RPMI8226 (cell line): Measurements from ENCODE around the gene DEGS2.

Source experiments
- DNase-seq: peaks from one replicate; pipeline ENCODE4 v3.0.0-alpha.2; 2015

The DEGS2 gene

GRCh38 chr14:100147691-100148464 is 11.6 kb downstream of the DEGS2 start:
- DNase-seq, result no peak

GRCh38 chr14:100147181-100147631 is 12.2 kb downstream of the DEGS2 start:
- no peak for DNase-seq

DNA sequence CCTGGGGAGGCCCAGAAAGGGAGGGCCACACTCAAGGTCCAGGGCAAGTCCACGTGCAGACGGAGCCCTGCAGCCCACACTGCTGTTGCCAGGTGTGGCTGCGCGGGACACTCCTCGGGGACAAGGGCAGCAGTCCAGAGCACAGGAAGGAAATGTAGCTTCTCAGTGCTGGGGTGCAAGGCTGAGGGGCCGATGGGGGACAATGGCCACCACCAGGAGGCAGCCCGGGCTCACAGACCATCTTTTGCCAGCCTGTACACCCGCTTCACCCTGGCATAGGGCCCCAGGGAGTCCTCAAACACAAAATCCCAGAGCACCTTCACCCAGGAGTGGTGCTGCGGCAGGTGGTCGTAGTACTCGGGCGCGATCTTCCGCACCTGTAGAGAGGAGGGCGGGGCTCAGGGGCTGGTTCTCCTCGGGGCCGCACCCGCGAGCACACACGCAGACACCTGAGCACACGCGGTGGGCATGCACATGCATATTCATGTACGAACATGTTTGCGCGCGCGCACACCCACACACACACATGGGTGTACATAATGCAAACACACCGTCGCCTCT is 12.8 kb downstream of the DEGS2 start:
- DNase-seq, result no peak

DNA sequence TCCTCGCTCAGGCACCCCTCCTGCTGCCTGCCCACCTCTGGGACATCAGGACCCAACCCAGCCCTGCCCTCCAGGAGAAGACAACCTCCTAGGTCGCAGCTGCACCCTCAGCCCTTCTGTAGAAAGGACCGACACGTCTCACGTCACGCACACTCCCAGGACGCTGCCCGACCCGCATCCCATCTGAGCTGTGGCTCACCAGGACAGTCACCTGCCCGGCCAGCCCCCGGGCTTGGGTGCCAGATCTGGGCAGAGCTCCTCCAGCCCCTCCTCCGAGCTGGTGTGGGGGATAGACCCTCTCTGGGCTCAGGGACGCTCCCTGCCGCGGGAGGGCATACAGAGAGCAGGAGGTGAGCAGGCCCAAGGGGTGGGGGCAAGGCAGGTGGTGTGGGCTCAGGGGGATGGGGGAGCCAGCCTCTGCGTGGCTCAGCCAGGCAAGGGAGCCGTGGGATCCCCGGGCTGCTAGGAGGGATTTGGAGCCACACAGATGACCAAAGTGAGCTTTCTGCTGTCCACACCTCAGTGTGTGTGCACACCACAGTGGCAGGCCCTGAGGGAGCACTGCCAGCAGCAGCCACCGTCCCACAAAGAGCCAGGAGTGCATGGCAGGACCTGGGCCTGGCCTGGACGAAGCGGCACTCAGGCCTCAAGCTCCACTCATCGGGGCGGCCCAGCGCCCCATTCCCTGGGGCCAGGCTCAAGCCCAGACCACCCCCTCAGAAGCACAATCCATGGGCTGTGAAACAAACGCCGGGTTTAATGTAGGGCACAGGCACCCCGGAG is 13.6 kb downstream of the DEGS2 start:
- no peak for DNase-seq

DNA sequence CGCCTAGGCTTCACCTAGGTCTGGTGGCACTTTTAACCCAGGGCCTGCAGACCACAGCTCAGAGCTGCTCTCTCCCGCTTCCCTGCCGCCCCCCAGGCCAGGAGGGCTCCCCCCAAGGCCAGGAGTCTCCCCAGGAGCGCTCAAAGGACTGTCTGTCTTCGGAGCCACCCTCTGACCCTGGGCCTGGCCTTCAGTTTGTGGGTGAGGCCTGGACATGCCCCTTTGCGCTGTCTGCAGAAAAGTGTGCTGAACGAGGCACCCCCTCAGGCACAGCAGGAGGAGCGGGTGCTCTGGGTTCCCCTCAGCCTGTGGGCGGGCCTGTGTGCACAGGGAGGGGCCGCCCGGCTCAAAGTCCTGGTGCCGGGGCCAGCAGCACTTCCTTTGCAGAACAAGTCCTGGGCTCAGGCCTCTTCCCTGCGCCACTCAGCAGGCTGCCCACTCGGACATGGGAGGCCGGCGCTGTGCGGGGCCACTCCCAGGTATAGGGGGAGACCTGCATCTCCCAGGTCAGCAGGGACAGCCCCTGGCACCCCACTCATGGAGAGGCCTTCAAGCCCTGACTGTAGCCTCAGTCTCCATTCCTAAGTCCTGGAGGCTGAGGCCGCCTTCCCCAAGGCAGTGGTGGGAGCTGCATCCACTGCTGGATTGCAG is 14.3 kb downstream of the DEGS2 start:
- DNase-seq, result no peak

- DNase-seq, result no peak
Measured at GRCh38 chr14:100144645-100144995, 14.8 kb downstream of the DEGS2 start.

- DNase-seq, result no peak
Measured at GRCh38 chr14:100143934-100144333, 15.5 kb downstream of the DEGS2 start.

DNA sequence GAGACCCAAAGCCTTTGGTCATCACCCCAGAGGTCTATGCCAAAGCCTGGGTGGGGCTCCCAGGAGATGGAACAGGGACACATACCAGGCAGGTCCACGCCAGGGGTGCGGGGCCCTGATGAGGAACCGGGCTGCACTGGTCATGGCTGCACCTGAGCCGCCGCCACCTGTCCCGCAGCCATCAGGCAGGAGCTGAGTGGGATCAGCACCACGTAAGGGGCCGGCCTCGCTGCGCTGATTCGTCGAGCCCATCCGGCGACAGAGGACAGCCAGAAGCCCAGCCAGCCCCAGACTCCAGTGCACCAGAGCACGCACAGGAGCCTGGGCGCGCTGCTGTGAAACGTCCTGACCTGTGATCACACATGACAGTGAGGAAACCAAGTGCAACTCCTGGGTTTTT is 15.9 kb downstream of the DEGS2 start:
- no peak for DNase-seq

DNA sequence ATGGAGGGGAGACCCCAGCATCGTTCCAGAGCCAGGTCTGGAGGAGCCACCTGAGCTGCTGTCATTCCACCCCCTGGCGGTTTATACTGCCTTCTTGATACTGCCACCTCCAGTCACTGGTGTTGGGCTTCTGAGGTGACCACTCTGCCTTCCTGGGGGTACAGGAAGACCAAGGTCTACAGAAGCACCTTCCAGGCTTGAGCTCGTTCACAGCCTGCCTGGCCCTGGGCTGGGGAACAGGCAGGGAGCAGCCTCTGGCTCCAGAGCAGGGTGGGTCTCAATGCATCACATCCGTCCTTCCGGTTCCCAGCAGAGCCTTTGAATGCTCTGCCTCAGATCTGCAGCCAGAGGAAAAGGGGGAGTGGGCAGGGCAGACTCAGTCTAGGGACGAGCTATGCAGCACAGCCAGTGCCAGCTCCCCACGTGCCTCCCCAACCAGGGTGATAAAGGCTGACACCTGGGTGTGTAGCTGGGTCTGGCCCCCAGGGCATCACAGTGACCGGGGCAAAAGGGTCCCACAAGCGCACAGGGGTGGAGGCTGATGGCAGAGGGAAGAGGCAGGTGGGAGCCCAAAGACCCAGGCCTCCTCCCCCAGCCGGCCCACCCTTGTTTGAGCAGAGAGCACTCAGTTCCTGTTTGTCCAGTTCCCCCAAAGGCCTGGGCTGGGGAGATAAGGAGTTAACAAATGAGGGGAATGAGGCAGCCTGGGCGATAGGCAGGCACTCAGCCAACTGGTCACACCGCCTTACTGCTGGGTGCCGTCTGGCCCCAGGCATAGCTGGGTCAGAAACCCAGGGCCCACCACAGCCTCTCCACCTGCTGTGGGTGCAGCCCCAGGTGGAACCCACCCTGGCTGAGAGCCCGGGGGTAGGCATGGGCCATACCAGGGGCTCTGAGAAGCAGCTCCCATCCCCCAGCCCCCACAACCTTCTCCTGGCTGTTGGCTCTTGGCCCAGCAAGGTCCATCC is 17.1 kb downstream of the DEGS2 start:
- no peak for DNase-seq

DNA sequence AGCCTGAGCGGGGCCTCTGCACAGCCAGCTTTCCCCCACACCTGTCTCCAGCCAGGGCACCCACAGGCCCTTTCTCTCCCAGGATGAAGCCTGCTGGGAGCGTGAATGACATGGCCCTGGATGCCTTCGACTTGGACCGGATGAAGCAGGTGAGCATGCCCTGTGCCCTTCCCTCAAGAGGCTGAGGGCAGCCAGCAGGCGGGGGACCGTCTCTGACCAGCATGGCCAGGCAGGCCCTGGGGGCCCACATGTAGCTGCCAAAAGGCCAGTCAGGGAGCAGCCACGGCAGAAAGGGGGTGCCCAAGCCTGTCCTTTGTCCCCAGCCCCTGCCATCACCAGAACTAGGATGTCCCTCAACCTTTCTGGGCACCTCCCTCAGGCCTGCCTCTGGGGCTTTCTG is 18.3 kb downstream of the DEGS2 start:
- DNase-seq, result no peak

DNA sequence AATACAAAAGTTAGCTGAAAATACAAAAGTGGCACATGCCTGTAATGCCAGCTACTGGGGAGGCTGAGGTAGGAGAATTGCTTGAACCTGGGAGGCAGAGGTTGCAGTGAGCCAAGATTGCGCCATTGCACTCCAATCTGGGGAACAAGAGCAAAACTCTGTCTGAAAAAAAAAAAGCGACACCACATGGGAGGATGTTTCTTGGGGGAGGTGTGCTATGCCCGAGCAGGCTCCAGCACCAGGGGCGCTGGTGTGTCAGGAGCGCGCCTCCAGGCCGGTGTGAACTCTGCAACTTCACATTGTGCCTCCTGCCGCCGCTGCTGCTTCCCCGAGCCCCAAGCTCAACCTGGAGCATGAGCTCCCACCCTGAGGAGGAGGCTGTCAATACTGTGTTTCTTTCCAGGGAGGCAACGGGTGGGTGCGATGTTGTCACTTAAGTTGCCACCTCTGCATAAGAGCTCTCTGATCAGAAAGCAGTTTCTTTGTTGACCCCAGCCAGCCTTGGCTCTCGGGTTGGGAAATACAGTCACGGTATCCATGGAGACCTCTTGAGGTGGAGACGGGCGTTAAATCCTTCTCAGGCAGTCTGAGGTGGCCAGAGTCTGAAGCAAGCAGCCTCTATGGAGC is 18.9 kb downstream of the DEGS2 start:
- peak; percentile 67 for DNase-seq

DNA sequence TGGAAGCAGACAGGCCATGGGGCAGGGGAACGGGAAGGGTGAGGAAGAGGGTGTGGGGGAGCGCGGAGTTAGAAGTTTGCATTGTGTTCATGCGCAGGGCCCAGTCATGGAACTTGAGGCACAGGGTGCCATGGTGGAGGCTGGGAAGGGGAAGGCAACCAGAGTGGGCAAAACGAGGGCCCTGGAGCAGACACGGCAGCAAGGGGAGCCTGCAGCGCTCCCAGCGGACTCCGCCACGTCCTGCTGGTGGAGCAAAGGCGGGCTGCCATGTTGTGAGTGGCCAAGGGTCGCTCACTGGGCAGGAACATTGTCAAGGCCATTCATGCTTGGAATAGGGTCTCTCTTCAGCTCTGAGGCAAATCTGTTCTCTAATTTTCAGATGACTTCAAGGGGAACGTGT is 20.5 kb downstream of the DEGS2 start:
- DNase-seq, result no peak

- DNase-seq, result peak; percentile 78
Measured at GRCh38 chr14:100138082-100138787, 21.2 kb downstream of the DEGS2 start.

DNA sequence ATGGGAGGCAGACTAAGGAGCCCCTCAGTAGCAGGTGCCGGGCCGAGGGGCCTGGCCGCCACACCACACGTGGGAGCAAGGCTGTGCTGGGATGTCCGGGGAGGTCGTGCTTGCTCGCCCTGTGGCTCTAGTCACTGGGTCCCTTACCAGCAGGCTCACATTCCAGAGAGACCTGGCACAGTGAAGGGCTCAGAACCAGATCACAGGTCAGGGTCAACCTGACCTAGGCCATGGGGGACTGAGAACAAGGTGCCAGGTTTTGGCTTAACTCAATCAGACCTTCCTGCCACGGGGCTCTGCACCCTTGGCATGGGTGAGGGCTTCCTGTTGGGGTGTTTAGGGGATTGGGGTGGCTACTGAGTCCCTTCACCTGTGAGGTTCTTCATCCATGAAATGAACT is 22.3 kb downstream of the DEGS2 start:
- no peak for DNase-seq

DNA sequence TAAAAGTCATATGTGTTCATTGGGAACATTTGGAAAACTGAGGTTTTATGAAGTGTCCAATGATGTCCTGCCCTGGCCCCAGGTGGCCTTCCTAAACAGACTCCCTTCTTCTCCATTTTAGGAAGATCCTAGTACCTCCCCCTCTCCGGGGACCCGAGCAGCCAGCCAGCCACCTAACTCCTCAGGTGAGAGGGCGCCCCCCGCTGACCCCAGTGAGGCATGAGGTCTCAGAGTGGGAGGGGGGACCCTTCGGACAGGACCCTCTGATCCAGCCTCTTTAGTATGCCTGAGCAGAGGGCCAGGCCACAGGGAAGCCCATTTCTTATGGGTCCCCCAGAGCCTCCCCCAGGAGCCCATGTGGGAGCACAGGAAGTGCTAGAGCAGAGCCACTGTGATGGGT is 23.7 kb downstream of the DEGS2 start:
- DNase-seq, result no peak

GRCh38 chr14:100135073-100135472 is 24.4 kb downstream of the DEGS2 start:
- DNase-seq, result no peak

DNA sequence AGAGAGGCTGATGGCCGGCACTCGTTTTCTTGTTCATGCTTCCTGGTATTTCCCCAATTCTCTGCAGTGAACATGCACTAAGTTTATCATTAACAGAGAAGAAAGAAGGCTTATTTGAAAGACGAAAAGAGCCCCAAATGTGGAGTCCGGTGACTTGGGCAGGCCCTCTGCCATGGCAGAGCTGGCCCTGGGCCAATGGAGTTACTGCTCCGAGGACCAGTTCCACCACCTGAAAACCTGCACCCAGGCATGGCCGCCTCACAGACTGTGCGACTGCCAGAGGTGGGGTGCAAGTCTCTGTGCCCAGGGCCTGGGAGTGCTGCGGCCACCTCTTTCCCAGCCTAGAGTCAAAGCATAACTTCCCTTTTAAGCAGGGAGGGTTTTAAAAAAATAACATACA is 24.9 kb downstream of the DEGS2 start:
- DNase-seq, result no peak

DNA sequence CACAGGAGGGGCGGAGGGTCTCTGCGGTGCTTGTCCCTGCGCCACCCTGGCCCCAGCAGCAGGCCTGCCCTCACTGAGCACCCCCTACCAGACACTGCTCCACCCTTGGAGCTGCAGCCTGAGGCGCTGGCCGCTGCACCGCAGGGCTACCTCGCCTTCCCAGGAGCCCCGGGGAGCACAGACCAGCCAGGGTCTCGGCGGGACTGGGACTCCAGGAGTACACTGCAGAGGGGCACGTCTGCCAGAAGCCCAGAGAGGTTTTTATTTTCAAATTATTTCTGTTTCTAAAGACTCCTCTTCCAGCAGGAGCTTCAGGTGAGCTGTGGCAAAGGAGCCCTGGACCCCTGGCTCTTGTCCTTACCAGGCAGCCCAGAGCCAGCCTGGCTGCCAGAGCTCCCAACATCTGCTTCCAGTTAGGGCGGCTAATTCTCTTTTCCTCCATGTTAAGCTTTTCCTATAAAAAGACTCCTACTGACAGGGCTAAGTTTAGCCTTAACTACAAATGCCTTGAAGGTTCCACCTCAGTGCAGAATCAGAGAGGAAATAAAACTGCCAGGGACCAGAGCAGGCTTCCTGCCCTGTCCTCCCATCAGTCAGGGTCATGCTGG is 26.4 kb downstream of the DEGS2 start:
- no peak for DNase-seq

DNA sequence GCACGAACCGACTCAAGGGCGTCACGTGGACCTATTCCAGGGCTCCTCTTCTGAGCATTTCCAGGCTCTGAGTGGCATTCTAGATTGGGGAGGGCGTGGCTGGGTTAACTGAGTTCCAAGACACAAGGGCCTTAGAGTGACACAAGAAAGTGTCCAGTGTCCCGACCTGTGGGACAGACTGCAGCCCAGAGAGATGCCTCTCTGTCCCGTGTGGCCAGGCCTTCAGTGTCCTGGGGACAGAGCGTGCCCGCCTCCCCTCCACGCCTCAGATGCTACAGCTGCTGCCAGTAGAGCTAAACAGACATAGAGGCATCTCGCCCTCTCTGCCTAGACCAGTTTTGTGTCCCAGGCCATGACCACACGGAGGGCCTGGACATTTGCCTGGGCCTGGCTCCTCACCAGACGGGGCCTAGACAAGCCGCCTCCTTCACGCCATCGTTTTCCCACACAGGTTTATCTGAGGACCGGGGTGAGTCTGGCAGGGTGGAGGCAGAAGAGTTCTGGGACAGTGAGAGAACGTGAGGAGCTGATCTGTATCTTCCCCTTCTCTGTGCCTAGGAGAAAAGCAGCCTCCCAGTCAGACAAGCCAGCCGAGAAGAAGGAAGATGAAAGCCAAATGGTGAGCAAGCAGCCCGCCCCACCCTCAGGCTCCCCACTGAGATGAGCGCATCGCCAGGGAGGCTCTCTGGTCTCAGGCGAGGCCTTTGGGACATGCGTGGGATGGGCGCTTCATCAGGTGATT is 27.1 kb downstream of the DEGS2 start:
- no peak for DNase-seq

- no peak for DNase-seq
Measured at GRCh38 chr14:100131181-100131580, 28.3 kb downstream of the DEGS2 start.
